NCI-H146 treated with DMSO at 0.1 percent for 48 hours (cell line): Measurements from ENCODE around the gene LHFPL5.

Source experiments
- DNase-seq: peaks from one replicate; lab custom pipeline; 2025; ENCODE audit not compliant: unreplicated experiment; lab: John Stamatoyannopoulos, UW

Gene LHFPL5

GRCh38 chr6:35790683-35791082, 14.5 kb upstream of the LHFPL5 start:
- no peak for DNase-seq

- DNase-seq: no peak
Observed at GRCh38 chr6:35794536-35795452, 10.4 kb upstream of the LHFPL5 start.

GRCh38 chr6:35795453-35796071, 9.6 kb upstream of the LHFPL5 start:
- no peak for DNase-seq

- DNase-seq: no peak
Observed at GRCh38 chr6:35796236-35796635, 8.9 kb upstream of the LHFPL5 start.

GRCh38 chr6:35797837-35798526, 7.2 kb upstream of the LHFPL5 start:
- DNase-seq: no peak

- no peak for DNase-seq
Observed at GRCh38 chr6:35798706-35799105, 6.4 kb upstream of the LHFPL5 start.

GRCh38 chr6:35801148-35801547, 4.0 kb upstream of the LHFPL5 start:
- DNase-seq: no peak

- DNase-seq: peak; percentile 48
Observed at GRCh38 chr6:35808688-35809087, 3.5 kb downstream of the LHFPL5 start.

- DNase-seq: no peak
Observed at GRCh38 chr6:35809809-35810208, 4.7 kb downstream of the LHFPL5 start.

GRCh38 chr6:35810971-35811698, 6.0 kb downstream of the LHFPL5 start:
- DNase-seq: no peak

GRCh38 chr6:35811699-35811995, 6.5 kb downstream of the LHFPL5 start:
- DNase-seq: no peak

- no peak for DNase-seq
Observed at GRCh38 chr6:35817515-35817914, 12.4 kb downstream of the LHFPL5 start.

- DNase-seq: no peak
Observed at GRCh38 chr6:35823601-35824000, 18.4 kb downstream of the LHFPL5 start.

- DNase-seq: no peak
Observed at GRCh38 chr6:35824552-35825192, 19.5 kb downstream of the LHFPL5 start.

GRCh38 chr6:35829306-35829705, 24.2 kb downstream of the LHFPL5 start:
- no peak for DNase-seq

- no peak for DNase-seq
Observed at GRCh38 chr6:35831257-35832007, 26.3 kb downstream of the LHFPL5 start.

- no peak for DNase-seq
Observed at GRCh38 chr6:35833536-35833935, 28.4 kb downstream of the LHFPL5 start.

GRCh38 chr6:35839019-35839418, 33.9 kb downstream of the LHFPL5 start:
- DNase-seq: no peak

- no peak for DNase-seq
Observed at GRCh38 chr6:35842381-35842780, 37.2 kb downstream of the LHFPL5 start.

GRCh38 chr6:35844290-35844689, 39.1 kb downstream of the LHFPL5 start:
- DNase-seq: no peak
